HG03575 (cell line): ENCODE data around the gene DAP.
"Not testable (repeated sequence)": the region's sequence is repeated elsewhere in the genome, so short reads cannot be mapped to it uniquely, and the experiment has no call there.

Experiments used
- ATAC-seq: cut with Tn5 transposase; IDR thresholded peaks from one replicate; pipeline ENCODE4 v1.9.1; 2021; ENCODE audit not compliant: unreplicated experiment, insufficient number of reproducible peaks, low FRiP score; ENCODE audit errors: extremely low read depth

The DAP gene

GRCh38 chr5:10631316-10631996, 129.6 kb downstream of the DAP start:
- ATAC-seq = no peak

- not testable (repeated sequence) for ATAC-seq
These were observed 130.3 kb downstream of the DAP start for GRCh38 chr5:10630744-10631143.

GRCh38 chr5:10630126-10630525, 130.9 kb downstream of the DAP start:
- no peak for ATAC-seq

GRCh38 chr5:10629682-10630081, 131.4 kb downstream of the DAP start:
- ATAC-seq = no peak
